Astrocyte of the cerebellum (primary cell): ENCODE data around the gene ABCA4.

Experiments
- DNase-seq: peaks from one replicate; pipeline ENCODE4 v3.0.0-alpha.2; 2011; ENCODE audit warnings: low read depth
- H3K4me3 ChIP-seq: 2 replicates; pipeline ENCODE4 v1.5.1; 2011; ENCODE audit warnings: mild to moderate bottlenecking, low read depth, low read length, moderate library complexity
- CTCF ChIP-seq: IDR thresholded peaks from 2 replicates; pipeline ENCODE4 v1.5.1; 2012; ENCODE audit warnings: low read length, low read depth, moderate library complexity, mild to moderate bottlenecking; ENCODE audit errors: missing control alignments
- in situ Hi-C: cut with HindIII; loops from 2 replicates; pipeline ENCODE4 v1.10.0; 2017; ENCODE audit warnings: low sequenced_read_pairs

Gene ABCA4

GRCh38 chr1:94100785-94101612 lies 19.9 kb downstream of the ABCA4 start:
- no peak for TF ChIP-seq CTCF
- H3K4me3 ChIP-seq: no peak overlapping the region
- in situ Hi-C loops: no loop called here
- DNase-seq: no peak

DNA sequence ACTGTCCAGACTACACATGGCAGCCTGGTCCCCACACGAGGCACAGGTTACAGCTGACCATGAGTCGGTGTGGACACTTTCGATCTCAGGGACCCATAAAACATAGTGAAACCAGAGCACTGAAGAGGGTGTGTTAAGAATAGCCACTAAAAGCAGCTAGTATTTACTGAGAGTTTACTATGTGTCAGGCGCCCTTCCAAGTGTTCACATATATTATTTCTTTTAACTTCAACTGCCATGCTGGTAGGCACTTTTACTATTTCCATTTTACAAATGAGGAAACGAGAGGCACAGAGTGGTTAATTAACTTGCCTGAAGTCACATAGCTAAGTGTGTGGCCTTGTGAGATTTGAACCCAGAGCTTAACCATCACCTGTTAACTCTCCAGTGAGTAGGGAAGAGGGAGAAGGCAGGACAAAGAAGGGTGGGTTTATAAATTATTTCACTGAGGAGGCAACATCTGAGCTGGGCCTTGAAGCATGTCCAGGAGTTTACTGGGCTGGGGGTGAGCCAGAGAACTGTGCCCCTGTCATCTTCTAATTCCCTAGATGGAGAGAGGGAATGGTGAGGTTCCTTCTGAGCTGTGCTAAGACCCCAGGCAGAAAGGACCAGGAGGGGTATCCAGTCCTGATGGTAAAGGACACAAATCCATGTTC lies 20.7 kb downstream of the ABCA4 start:
- no peak overlapping the region for H3K4me3 ChIP-seq
- TF ChIP-seq CTCF: no peak
- DNase-seq: no peak
- in situ Hi-C loops: no loop called here

DNA sequence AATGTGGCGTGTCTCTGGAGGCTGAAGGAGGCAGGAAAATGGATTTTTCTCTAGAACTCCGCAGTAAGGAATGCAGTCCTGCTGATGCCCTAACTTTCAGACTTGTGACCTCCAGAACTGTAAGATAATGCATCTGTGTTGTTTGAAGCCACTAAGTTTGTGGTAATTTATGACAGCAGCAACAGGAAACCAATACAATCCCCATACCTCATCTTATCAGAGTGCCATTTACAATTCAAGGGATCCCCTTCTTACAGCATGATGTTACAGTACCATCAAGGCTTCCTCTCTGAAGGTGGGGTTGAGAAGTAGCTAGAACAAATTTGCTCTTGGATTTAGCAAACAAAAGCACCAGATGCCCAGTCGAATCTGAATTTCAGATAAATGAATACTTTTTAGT lies 21.6 kb downstream of the ABCA4 start:
- no peak overlapping the region for H3K4me3 ChIP-seq
- no peak for TF ChIP-seq CTCF
- no peak for DNase-seq
- in situ Hi-C loops: no loop called here

DNA sequence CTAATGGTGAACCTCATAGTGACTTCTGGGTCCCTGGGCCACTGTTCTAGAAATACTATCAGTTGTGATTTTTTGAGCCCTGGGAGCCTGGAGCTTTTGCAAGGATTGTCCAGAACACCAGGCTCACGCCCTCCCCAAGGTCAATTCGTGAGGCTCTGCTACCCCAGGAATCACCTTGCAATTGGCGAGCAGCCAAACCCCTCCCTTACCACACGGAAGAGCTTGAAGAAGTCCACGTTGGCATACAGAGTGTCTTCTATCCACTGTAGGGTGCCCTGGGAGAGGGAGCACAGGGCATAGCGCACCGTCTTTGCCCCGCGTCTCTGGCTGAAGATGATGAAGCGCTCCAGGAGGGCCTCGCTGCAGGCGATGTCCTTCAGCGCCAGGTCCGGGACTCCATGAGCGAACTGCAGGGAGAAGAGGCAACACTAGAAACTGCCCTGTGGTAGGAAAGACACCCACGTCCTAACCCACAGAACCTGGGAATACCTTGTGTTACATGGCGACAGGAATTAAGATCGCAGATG lies 22.3 kb downstream of the ABCA4 start:
- no peak for DNase-seq
- in situ Hi-C loops: no loop called here
- H3K4me3 ChIP-seq: no peak overlapping the region
- no peak for TF ChIP-seq CTCF

- TF ChIP-seq CTCF: no peak
- in situ Hi-C loops: no loop called here
- peak; percentile 49 for DNase-seq
These were observed 24.0 kb downstream of the ABCA4 start for GRCh38 chr1:94096797-94097549.

GRCh38 chr1:94095744-94096469 lies 25.0 kb downstream of the ABCA4 start:
- H3K4me3 ChIP-seq: no peak overlapping the region
- DNase-seq: peak; percentile 46
- in situ Hi-C loops: no loop called here
- TF ChIP-seq CTCF: no peak

More at GRCh38 chr1:94096797-94097549, 24.0 kb downstream of the ABCA4 start:
- H3K4me3 ChIP-seq: no peak overlapping the region
